ENCODE results near the gene HAVCR2. TPM values are rescaled to one million over a fixed set of nuclear protein-coding genes. Genes with fewer than 3 reads are reported as not detected.
"Not testable (repeated sequence)": the region's sequence is repeated elsewhere in the genome, so short reads cannot be mapped to it uniquely, and the experiment has no call there.

Gene HAVCR2
- total RNA-seq, 2 experiments from 2014 or later: 23.2 to 24.3 TPM

- H3K9me3 Mint-ChIP-seq: no peaks in the 10 kb centered on the region
- H3K4me3 Mint-ChIP-seq: no peak within 1 kb of the TSS
- intact Hi-C loops (cut with micrococcal nuclease): no loop called here
- H3K36me3 Mint-ChIP-seq: no peaks in the 10 kb centered on the region
- no peaks in the 10 kb centered on the region for H3K4me1 Mint-ChIP-seq (ENCODE audit: low read depth)
- CTCF ChIA-PET: interaction anchor here (1.0 kb wide), 1 partner anchor 22 kb away, joined by 6 read pairs; no protein-coding TSS in a partner anchor
- DNase-seq: no peak
- no peak within 1 kb of the TSS for H3K27ac Mint-ChIP-seq
- POLR2A ChIA-PET: no interaction called here
- no peaks in the 10 kb centered on the region for H3K27me3 Mint-ChIP-seq
These were observed 49.7 kb downstream of the HAVCR2 start, which contains the start of gene HAVCR1 for GRCh38 chr5:157059093-157059539. TSS of gene HAVCR1 (minus strand) at chr5:157059116. CDS start at chr5:157057943, 1,173 bp downstream.

- Mint-ChIP-seq H3K4me1 (ENCODE audit: low read depth) (no peaks in the 10 kb centered on the region), H3K36me3 (no peaks in the 10 kb centered on the region), H3K27me3 (no peaks in the 10 kb centered on the region), H3K9me3 (no peaks in the 10 kb centered on the region), H3K4me3 (no peak overlapping the region), H3K27ac (no peak overlapping the region)
- ChIA-PET POLR2A (no interaction called here), CTCF (interaction anchor here (1.0 kb wide), 1 partner anchor 21 kb away, joined by 6 read pairs; no protein-coding TSS in a partner anchor)
- no peak for DNase-seq
- intact Hi-C loops (cut with micrococcal nuclease): no loop called here
These were observed 51.1 kb downstream of the HAVCR2 start for GRCh38 chr5:157057459-157058370.

- H3K27me3 Mint-ChIP-seq; POLR2A ChIA-PET; H3K4me1 Mint-ChIP-seq (ENCODE audit: low read depth); CTCF ChIA-PET; intact Hi-C loops (cut with micrococcal nuclease); H3K27ac Mint-ChIP-seq; H3K9me3 Mint-ChIP-seq; DNase-seq; H3K36me3 Mint-ChIP-seq; H3K4me3 Mint-ChIP-seq: not testable (repeated sequence)
These were observed 52.0 kb downstream of the HAVCR2 start for GRCh38 chr5:157056848-157057247.

- Mint-ChIP-seq H3K27ac (no peak overlapping the region), H3K36me3 (no peaks in the 10 kb centered on the region), H3K9me3 (no peaks in the 10 kb centered on the region), H3K4me1 (ENCODE audit: low read depth) (peaks cover 30% of the 10 kb centered on the region), H3K4me3 (no peak overlapping the region), H3K27me3 (no peaks in the 10 kb centered on the region)
- intact Hi-C loops (cut with micrococcal nuclease): no loop called here
- ChIA-PET POLR2A (no interaction called here), CTCF (no interaction called here)
- no peak for DNase-seq
These were observed 57.1 kb downstream of the HAVCR2 start for GRCh38 chr5:157051604-157052245.

GRCh38 chr5:157050050-157050449 lies 58.8 kb downstream of the HAVCR2 start:
- no peak for DNase-seq
- ChIA-PET POLR2A (no interaction called here), CTCF (no interaction called here)
- Mint-ChIP-seq H3K27me3 (no peaks in the 10 kb centered on the region), H3K4me1 (ENCODE audit: low read depth) (peaks cover 36% of the 10 kb centered on the region), H3K36me3 (no peaks in the 10 kb centered on the region), H3K4me3 (peak overlapping the region; percentile 61), H3K27ac (peak overlapping the region; percentile 74), H3K9me3 (no peaks in the 10 kb centered on the region)
- intact Hi-C loops (cut with micrococcal nuclease): no loop called here

- POLR2A ChIA-PET: no interaction called here
These were observed 59.2 kb downstream of the HAVCR2 start for GRCh38 chr5:157049605-157050004.

GRCh38 chr5:157047898-157048297 lies 60.9 kb downstream of the HAVCR2 start:
- Mint-ChIP-seq H3K4me3 (no peak overlapping the region), H3K27ac (no peak overlapping the region), H3K4me1 (ENCODE audit: low read depth) (peaks cover 36% of the 10 kb centered on the region), H3K27me3 (no peaks in the 10 kb centered on the region), H3K9me3 (no peaks in the 10 kb centered on the region), H3K36me3 (no peaks in the 10 kb centered on the region)
- intact Hi-C loops (cut with micrococcal nuclease): no loop called here
- no peak for DNase-seq
- CTCF ChIA-PET: interaction anchor here (1.2 kb wide), 1 partner anchor 21 kb away, joined by 5 read pairs; no protein-coding TSS in a partner anchor
- POLR2A ChIA-PET: no interaction called here

More at GRCh38 chr5:157049605-157050004, 59.2 kb downstream of the HAVCR2 start:
- Mint-ChIP-seq H3K27ac (peak overlapping the region; percentile 74), H3K27me3 (no peaks in the 10 kb centered on the region), H3K4me3 (peak overlapping the region; percentile 61), H3K9me3 (no peaks in the 10 kb centered on the region), H3K36me3 (no peaks in the 10 kb centered on the region), H3K4me1 (ENCODE audit: low read depth) (peaks cover 36% of the 10 kb centered on the region)
- no peak for DNase-seq
- intact Hi-C loops (cut with micrococcal nuclease): no loop called here
- CTCF ChIA-PET: no interaction called here

GRCh38 chr5:157047016-157047415 lies 61.8 kb downstream of the HAVCR2 start:
- H3K27me3 Mint-ChIP-seq; H3K9me3 Mint-ChIP-seq; intact Hi-C loops (cut with micrococcal nuclease); H3K4me3 Mint-ChIP-seq; POLR2A ChIA-PET; H3K27ac Mint-ChIP-seq; CTCF ChIA-PET; DNase-seq; H3K36me3 Mint-ChIP-seq: not testable (repeated sequence)
- peaks cover 36% of the 10 kb centered on the region for H3K4me1 Mint-ChIP-seq (ENCODE audit: low read depth)

GRCh38 chr5:157046041-157046440 lies 62.8 kb downstream of the HAVCR2 start:
- Mint-ChIP-seq H3K4me1 (ENCODE audit: low read depth) (peaks cover 36% of the 10 kb centered on the region), H3K36me3 (peaks cover 2% of the 10 kb centered on the region), H3K4me3 (no peak overlapping the region), H3K27me3 (no peaks in the 10 kb centered on the region), H3K9me3 (no peaks in the 10 kb centered on the region), H3K27ac (no peak overlapping the region)
- ChIA-PET CTCF (no interaction called here), POLR2A (no interaction called here)
- peak; percentile 45 for DNase-seq
- intact Hi-C loops (cut with micrococcal nuclease): no loop called here

GRCh38 chr5:157045601-157046000 lies 63.2 kb downstream of the HAVCR2 start:
- CTCF ChIA-PET: no interaction called here
- Mint-ChIP-seq H3K27ac (no peak overlapping the region), H3K27me3 (no peaks in the 10 kb centered on the region), H3K4me3 (no peak overlapping the region), H3K4me1 (ENCODE audit: low read depth) (peaks cover 33% of the 10 kb centered on the region), H3K36me3 (peaks cover 2% of the 10 kb centered on the region), H3K9me3 (no peaks in the 10 kb centered on the region)
- POLR2A ChIA-PET: no interaction called here
- intact Hi-C loops (cut with micrococcal nuclease): no loop called here
- no peak for DNase-seq

- H3K27me3 Mint-ChIP-seq: no peaks in the 10 kb centered on the region
- no peaks in the 10 kb centered on the region for H3K9me3 Mint-ChIP-seq
- H3K4me1 Mint-ChIP-seq (ENCODE audit: low read depth): peaks cover 3% of the 10 kb centered on the region
- intact Hi-C loops (cut with micrococcal nuclease): no loop called here
- ChIA-PET CTCF (interaction anchor here (1.1 kb wide), 1 partner anchor 30 kb away, joined by 3 read pairs; no protein-coding TSS in a partner anchor), POLR2A (interaction anchor here (0.6 kb wide), 1 partner anchor 1406 kb away, joined by 3 read pairs; no protein-coding TSS in a partner anchor)
- H3K4me3 Mint-ChIP-seq: no peak overlapping the region
- DNase-seq: no peak
- no peak overlapping the region for H3K27ac Mint-ChIP-seq
- peaks cover 2% of the 10 kb centered on the region for H3K36me3 Mint-ChIP-seq
These were observed 70.2 kb downstream of the HAVCR2 start for GRCh38 chr5:157038568-157039187.

Measured in activated CD4-positive, alpha-beta memory T cell treated with anti-CD3 and anti-CD28 coated beads for 36 hours (primary cell).